Gastrocnemius medialis (tissue), 4 donors: ENCODE measurements around the gene XRN1. TPM values are rescaled to one million over a fixed set of nuclear protein-coding genes. Genes with fewer than 3 reads are reported as not detected.

Experiments used
- ATAC-seq, 2 donors: fragments of 150-250 bp; one replicate each; pipeline ENCODE4 v1.9.1; 2016
- DNase-seq, 2 donors: peaks; one replicate each; pipeline ENCODE4 v3.0.0-alpha.2; 2019
- H3K27ac ChIP-seq, 4 donors: fragments of 200-600 bp; sonication (generic); 1 replicate in 1 of 4; 2 replicates in 3 of 4; pipeline ENCODE4 v1.5.1; 2016 to 2018; ENCODE audit warnings: mild to moderate bottlenecking in 2 of 4, moderate library complexity in 1 of 4
- H3K27me3 ChIP-seq, 3 donors: fragments of 200-600 bp; sonication (generic) in 2 of 3; 1 replicate in 1 of 3; 2 replicates in 2 of 3; pipeline versions ENCODE4 v1.5.1 to v1.6.0; 2016 to 2019; ENCODE audit warnings: mild to moderate bottlenecking in 1 of 3, moderate library complexity in 1 of 3
- H3K36me3 ChIP-seq, 2 donors: fragments of 200-600 bp; sonication (generic) in 1 of 2; one replicate each; pipeline ENCODE4 v1.5.1; 2017 to 2018
- H3K4me1 ChIP-seq, 2 donors: fragments of 200-600 bp; sonication (generic) in 1 of 2; one replicate each; pipeline ENCODE4 v1.5.1; 2016 to 2017; ENCODE audit warnings: mild to moderate bottlenecking in 2 of 2
- H3K4me3 ChIP-seq, 4 donors: fragments of 200-600 bp; sonication (generic) in 3 of 4; 1 replicate in 1 of 4; 2 replicates in 3 of 4; pipeline ENCODE4 v1.5.1; 2016 to 2019; ENCODE audit warnings: mild to moderate bottlenecking in 2 of 4
- H3K9me3 ChIP-seq, 3 donors: fragments of 200-600 bp; sonication (generic) in 2 of 3; 1 replicate in 1 of 3; 2 replicates in 2 of 3; pipeline ENCODE4 v1.5.1; 2016 to 2019
- POLR2A ChIP-seq, 2 donors: fragments of 450-650 bp; IDR thresholded peaks; one replicate each; pipeline ENCODE4 v1.6.1; 2017; ENCODE audit warnings: antibody characterized with exemption in 2 of 2, mild to moderate bottlenecking in 2 of 2, moderate library complexity in 2 of 2
- in situ Hi-C, 4 donors: fragments of 200-750 bp; cut with MboI; loops; one replicate each; pipeline versions ENCODE4 v1.15.0 to v1.8.0; 2017; ENCODE audit warnings: low sequenced_read_pairs in 4 of 4
- intact Hi-C: fragments of 100-400 bp; cut with DNase I; formaldehyde crosslinking; loops from one replicate; pipeline ENCODE4 v1.15.1; 2023; ENCODE audit warnings: low total_unique reads
- total RNA-seq, 4 donors: library from RNA; depleted of rRNA; stranded (reverse); fragments of >200 nt; gene quantifications; one replicate each; pipeline versions ENCODE4 v1.1.0 to v1.2.3, GENCODE V29; 2016
- TF ChIP-seq, protein P1 (sequence below), 5 experiments: fragments of 450-650 bp in 3 of 5; fragments of 200-600 bp in 2 of 5; sonication (generic) in 2 of 5; IDR thresholded peaks in 4 of 5; conservative IDR thresholded peaks in 1 of 5; 1 replicate in 4 of 5; 2 replicates in 1 of 5; pipeline ENCODE4 v1.5.1; 2016 to 2019; ENCODE audit warnings: antibody characterized with exemption in 5 of 5, mild to moderate bottlenecking in 3 of 5, moderate library complexity in 3 of 5

XRN1 gene
- total RNA-seq, 4 donors from 2014 or later, result 41.8 to 52.2 (median 47.3) TPM

- intact Hi-C loops, result loop anchor here (10.0 kb wide), 1 partner anchor 163 kb away; no protein-coding TSS in a partner anchor
- TF ChIP-seq POLR2A (IDR thresholded peaks at IDR 0.05), result no peak
- TF ChIP-seq, protein P1, sequence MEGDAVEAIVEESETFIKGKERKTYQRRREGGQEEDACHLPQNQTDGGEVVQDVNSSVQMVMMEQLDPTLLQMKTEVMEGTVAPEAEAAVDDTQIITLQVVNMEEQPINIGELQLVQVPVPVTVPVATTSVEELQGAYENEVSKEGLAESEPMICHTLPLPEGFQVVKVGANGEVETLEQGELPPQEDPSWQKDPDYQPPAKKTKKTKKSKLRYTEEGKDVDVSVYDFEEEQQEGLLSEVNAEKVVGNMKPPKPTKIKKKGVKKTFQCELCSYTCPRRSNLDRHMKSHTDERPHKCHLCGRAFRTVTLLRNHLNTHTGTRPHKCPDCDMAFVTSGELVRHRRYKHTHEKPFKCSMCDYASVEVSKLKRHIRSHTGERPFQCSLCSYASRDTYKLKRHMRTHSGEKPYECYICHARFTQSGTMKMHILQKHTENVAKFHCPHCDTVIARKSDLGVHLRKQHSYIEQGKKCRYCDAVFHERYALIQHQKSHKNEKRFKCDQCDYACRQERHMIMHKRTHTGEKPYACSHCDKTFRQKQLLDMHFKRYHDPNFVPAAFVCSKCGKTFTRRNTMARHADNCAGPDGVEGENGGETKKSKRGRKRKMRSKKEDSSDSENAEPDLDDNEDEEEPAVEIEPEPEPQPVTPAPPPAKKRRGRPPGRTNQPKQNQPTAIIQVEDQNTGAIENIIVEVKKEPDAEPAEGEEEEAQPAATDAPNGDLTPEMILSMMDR (IDR thresholded peaks at IDR 0.05 in 4 of 5, conservative IDR thresholded peaks at IDR 0.05 in 1 of 5), result no peak
- H3K4me1 ChIP-seq, result no peaks in the 10 kb centered on the region
- in situ Hi-C loops, result loop anchor here (10.0 to 25.0 kb wide), 2 partner anchors 163 to 326 kb away; no protein-coding TSS in a partner anchor
- H3K27ac ChIP-seq, result no peak overlapping the region
- H3K36me3 ChIP-seq, result no peaks in the 10 kb centered on the region
- ATAC-seq (no peak), DNase-seq (no peak)
- no peaks in the 10 kb centered on the region for H3K27me3 ChIP-seq
- no peak overlapping the region for H3K4me3 ChIP-seq
- H3K9me3 ChIP-seq, result no peaks in the 10 kb centered on the region
These were observed 159.8 kb downstream of the XRN1 start for GRCh38 chr3:142287866-142288638.

DNA sequence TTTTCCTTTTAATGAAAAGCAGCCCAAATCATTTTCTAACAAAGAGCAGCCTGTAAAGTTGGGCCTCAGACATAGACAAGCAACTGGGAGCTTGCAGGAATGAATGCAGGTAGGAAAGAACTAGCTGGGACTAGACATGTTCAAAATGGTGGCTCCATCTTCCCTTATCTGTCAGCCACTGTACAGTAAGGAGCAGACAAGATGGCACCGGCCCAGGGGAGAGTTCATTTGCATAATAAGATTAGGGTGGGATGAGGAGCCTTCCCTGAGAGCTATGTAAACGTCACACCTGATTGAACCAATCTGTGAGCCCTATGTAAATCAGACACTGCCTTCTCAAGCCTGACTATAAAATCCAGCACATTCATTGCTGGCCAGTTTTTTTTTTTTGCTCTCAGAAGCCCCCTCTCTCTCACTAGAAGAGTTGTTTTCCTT lies 162.7 kb downstream of the XRN1 start:
- in situ Hi-C loops, result loop anchor here (10.0 to 25.0 kb wide), 2 partner anchors 160 to 323 kb away; no protein-coding TSS in a partner anchor

DNA sequence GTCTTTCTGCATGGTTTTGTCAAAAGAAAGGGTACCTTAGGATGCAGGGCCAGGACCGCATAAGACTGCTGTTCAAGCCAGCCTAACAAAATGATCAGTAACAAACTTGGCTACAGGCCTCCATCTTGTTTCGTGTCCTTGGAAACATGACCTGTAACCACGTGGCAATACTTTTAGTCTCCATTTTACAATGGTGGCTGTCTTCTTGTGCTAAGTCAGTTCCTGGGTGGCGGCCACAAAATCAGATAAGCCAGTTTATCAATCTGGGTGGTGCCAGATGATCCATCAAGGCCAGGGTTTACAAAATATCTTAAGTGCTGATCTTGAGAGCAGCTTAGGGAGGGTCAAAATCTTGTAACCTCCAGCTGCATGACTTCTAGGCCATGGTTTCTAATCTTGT lies 165.3 kb downstream of the XRN1 start:
- no peaks in the 10 kb centered on the region for H3K36me3 ChIP-seq
- intact Hi-C loops, result loop anchor here (10.0 kb wide), 1 partner anchor 158 kb away; no protein-coding TSS in a partner anchor
- H3K27me3 ChIP-seq, result no peaks in the 10 kb centered on the region
- DNase-seq (no peak), ATAC-seq (no peak)
- in situ Hi-C loops, result loop anchor here (5.0 to 25.0 kb wide), 3 partner anchors 158 to 320 kb away; no protein-coding TSS in a partner anchor
- TF ChIP-seq, protein P1 (IDR thresholded peaks at IDR 0.05 in 4 of 5, conservative IDR thresholded peaks at IDR 0.05 in 1 of 5), result no peak
- no peak for TF ChIP-seq POLR2A (IDR thresholded peaks at IDR 0.05)
- no peak overlapping the region for H3K4me3 ChIP-seq
- H3K9me3 ChIP-seq, result no peaks in the 10 kb centered on the region
- no peak overlapping the region for H3K27ac ChIP-seq
- H3K4me1 ChIP-seq, result no peaks in the 10 kb centered on the region

More for the DNA sequence above, 162.7 kb downstream of the XRN1 start:
- no peak overlapping the region for H3K4me3 ChIP-seq
- DNase-seq (no peak), ATAC-seq (no peak)
- H3K27ac ChIP-seq, result no peak overlapping the region
- no peaks in the 10 kb centered on the region for H3K36me3 ChIP-seq
- intact Hi-C loops, result loop anchor here (10.0 kb wide), 1 partner anchor 160 kb away; no protein-coding TSS in a partner anchor
- H3K27me3 ChIP-seq, result no peaks in the 10 kb centered on the region
- H3K4me1 ChIP-seq, result no peaks in the 10 kb centered on the region
- no peaks in the 10 kb centered on the region for H3K9me3 ChIP-seq
- TF ChIP-seq, protein P1 (IDR thresholded peaks at IDR 0.05 in 4 of 5, conservative IDR thresholded peaks at IDR 0.05 in 1 of 5), result no peak
- no peak for TF ChIP-seq POLR2A (IDR thresholded peaks at IDR 0.05)

GRCh38 chr3:142281474-142281873 lies 166.4 kb downstream of the XRN1 start:
- intact Hi-C loops, result loop anchor here (10.0 kb wide), 1 partner anchor 157 kb away; no protein-coding TSS in a partner anchor
- no peaks in the 10 kb centered on the region for H3K27me3 ChIP-seq
- no peaks in the 10 kb centered on the region for H3K36me3 ChIP-seq
- no peak for DNase-seq
- no peak for ATAC-seq
- H3K4me1 ChIP-seq, result no peaks in the 10 kb centered on the region
- no peak overlapping the region for H3K4me3 ChIP-seq
- H3K27ac ChIP-seq, result no peak overlapping the region
- TF ChIP-seq, protein P1 (IDR thresholded peaks at IDR 0.05 in 4 of 5, conservative IDR thresholded peaks at IDR 0.05 in 1 of 5), result no peak
- TF ChIP-seq POLR2A (IDR thresholded peaks at IDR 0.05), result no peak
- in situ Hi-C loops, result loop anchor here (5.0 to 25.0 kb wide), 3 partner anchors 157 to 319 kb away; no protein-coding TSS in a partner anchor
- H3K9me3 ChIP-seq, result no peaks in the 10 kb centered on the region
